Measurements from ENCODE around the gene TNFRSF21.
"Not testable (repeated sequence)": the region's sequence is repeated elsewhere in the genome, so short reads cannot be mapped to it uniquely, and the experiment has no call there.

The TNFRSF21 gene

GRCh38 chr6:47321577-47321976 lies 11.9 kb upstream of the TNFRSF21 start:
- DNase-seq, result no peak

- DNase-seq, result no peak
These were observed 10.2 kb upstream of the TNFRSF21 start for GRCh38 chr6:47319867-47320266.

GRCh38 chr6:47319382-47319781 lies 9.7 kb upstream of the TNFRSF21 start:
- DNase-seq, result no peak

- DNase-seq, result no peak
These were observed 8.7 kb upstream of the TNFRSF21 start for GRCh38 chr6:47318236-47318989.

GRCh38 chr6:47315181-47315580 lies 5.5 kb upstream of the TNFRSF21 start:
- DNase-seq, result not testable (repeated sequence)

GRCh38 chr6:47310131-47310480 lies 401 bp upstream of the TNFRSF21 start:
- no peak for DNase-seq

GRCh38 chr6:47308552-47309290 lies 984 bp downstream of the TNFRSF21 start:
- no peak for DNase-seq

GRCh38 chr6:47308198-47308517 lies 1.5 kb downstream of the TNFRSF21 start:
- DNase-seq, result no peak

- DNase-seq, result no peak
These were observed 2.1 kb downstream of the TNFRSF21 start for GRCh38 chr6:47307362-47308197.

GRCh38 chr6:47306887-47307286 lies 2.8 kb downstream of the TNFRSF21 start:
- DNase-seq, result no peak

GRCh38 chr6:47303861-47304260 lies 5.8 kb downstream of the TNFRSF21 start:
- DNase-seq, result no peak

- DNase-seq, result no peak
These were observed 6.4 kb downstream of the TNFRSF21 start for GRCh38 chr6:47303342-47303741.

GRCh38 chr6:47302043-47302442 lies 7.7 kb downstream of the TNFRSF21 start:
- DNase-seq, result no peak

GRCh38 chr6:47301441-47301840 lies 8.3 kb downstream of the TNFRSF21 start:
- no peak for DNase-seq

GRCh38 chr6:47300417-47300816 lies 9.3 kb downstream of the TNFRSF21 start:
- DNase-seq, result no peak

- no peak for DNase-seq
These were observed 9.7 kb downstream of the TNFRSF21 start for GRCh38 chr6:47299965-47300364.

- DNase-seq, result no peak
These were observed 11.2 kb downstream of the TNFRSF21 start for GRCh38 chr6:47298475-47298874.

- DNase-seq, result no peak
These were observed 14.7 kb downstream of the TNFRSF21 start for GRCh38 chr6:47294990-47295389.

GRCh38 chr6:47292944-47293343 lies 16.8 kb downstream of the TNFRSF21 start:
- DNase-seq, result no peak

- no peak for DNase-seq
These were observed 17.7 kb downstream of the TNFRSF21 start for GRCh38 chr6:47292027-47292426.

GRCh38 chr6:47290124-47290834 lies 19.4 kb downstream of the TNFRSF21 start:
- no peak for DNase-seq

GRCh38 chr6:47288267-47289090 lies 21.2 kb downstream of the TNFRSF21 start:
- DNase-seq, result no peak

All from T-helper 1 cell (primary cell).